GM12864 (cell line): ENCODE data around the gene MEAK7.

ENCODE experiments used
- DNase-seq: peaks from one replicate; pipeline ENCODE4 v3.0.0-alpha.2; 2011; ENCODE audit warnings: low read depth
- H3K4me3 ChIP-seq: 2 replicates; pipeline ENCODE4 v1.5.1; 2011; ENCODE audit warnings: mild to moderate bottlenecking, low read depth, low read length, control low read depth
- CTCF ChIP-seq: IDR thresholded peaks from 2 replicates; pipeline ENCODE4 v1.5.1; 2011; ENCODE audit warnings: low read depth, mild to moderate bottlenecking, moderate library complexity, low read length, control low read depth, inconsistent platforms; ENCODE audit errors: missing control alignments

Gene MEAK7

GRCh38 chr16:84499638-84500037 lies 4.8 kb downstream of the MEAK7 start:
- DNase-seq = no peak
- TF ChIP-seq CTCF = no peak
- H3K4me3 ChIP-seq = no peak overlapping the region

- no peak for DNase-seq
- no peak overlapping the region for H3K4me3 ChIP-seq
- TF ChIP-seq CTCF = no peak
Observed at GRCh38 chr16:84498859-84499620, 5.4 kb downstream of the MEAK7 start.

GRCh38 chr16:84498223-84498610 lies 6.2 kb downstream of the MEAK7 start:
- TF ChIP-seq CTCF = no peak
- DNase-seq = no peak
- H3K4me3 ChIP-seq = no peak overlapping the region

GRCh38 chr16:84497418-84498222 lies 6.8 kb downstream of the MEAK7 start:
- no peak for TF ChIP-seq CTCF
- no peak overlapping the region for H3K4me3 ChIP-seq
- DNase-seq = no peak

- no peak for DNase-seq
- TF ChIP-seq CTCF = no peak
- no peak overlapping the region for H3K4me3 ChIP-seq
Observed at GRCh38 chr16:84496991-84497390, 7.5 kb downstream of the MEAK7 start.

GRCh38 chr16:84495506-84495905 lies 9.0 kb downstream of the MEAK7 start:
- no peak overlapping the region for H3K4me3 ChIP-seq
- DNase-seq = no peak
- TF ChIP-seq CTCF = no peak
